ENCODE results near the gene CUL9.

- TF ChIP-seq POLR2A (IDR thresholded peaks at IDR 0.05) (no peak), CTCF (IDR thresholded peaks at IDR 0.05) (no peak)
Observed at GRCh38 chr6:43147691-43148477, 34.1 kb upstream of the CUL9 start.

All from esophagus squamous epithelium (tissue), 4 donors.